Midbrain (tissue), 1 donor: ENCODE data around the gene CCDC149.
A peak's percentile ranks its signal among the peaks of the same experiment; 100 is the strongest.

Experiments used
- DNase-seq: peaks from one replicate; lab custom pipeline; 2025; lab: John Stamatoyannopoulos, UW

Gene CCDC149

GRCh38 chr4:24802648-24803047, 110.2 kb downstream of the CCDC149 start:
- DNase-seq: no peak

- DNase-seq: no peak
These were observed 111.5 kb downstream of the CCDC149 start for GRCh38 chr4:24801136-24801855.

GRCh38 chr4:24800325-24800895, 112.4 kb downstream of the CCDC149 start:
- DNase-seq: no peak

- no peak for DNase-seq
These were observed 113.1 kb downstream of the CCDC149 start for GRCh38 chr4:24799544-24800324.

- no peak for DNase-seq
These were observed 113.7 kb downstream of the CCDC149 start for GRCh38 chr4:24799196-24799543.

- DNase-seq: no peak
These were observed 114.7 kb downstream of the CCDC149 start for GRCh38 chr4:24798036-24798610.

- no peak for DNase-seq
These were observed 116.2 kb downstream of the CCDC149 start for GRCh38 chr4:24796620-24797019.

- no peak for DNase-seq
These were observed 117.0 kb downstream of the CCDC149 start for GRCh38 chr4:24795666-24796381.

GRCh38 chr4:24794916-24795665, 117.8 kb downstream of the CCDC149 start, which contains the start of gene SOD3:
SOD3 (plus strand) TSS chr4:24795573; CDS start chr4:24799522, 3,949 bp downstream.
- peak; percentile 43 for DNase-seq

- no peak for DNase-seq
These were observed 118.4 kb downstream of the CCDC149 start for GRCh38 chr4:24794480-24794879.

- DNase-seq: no peak
These were observed 118.8 kb downstream of the CCDC149 start for GRCh38 chr4:24794051-24794450.

GRCh38 chr4:24793219-24794005, 119.4 kb downstream of the CCDC149 start:
- no peak for DNase-seq

- DNase-seq: no peak
These were observed 120.3 kb downstream of the CCDC149 start for GRCh38 chr4:24792552-24792951.

- no peak for DNase-seq
These were observed 121.8 kb downstream of the CCDC149 start for GRCh38 chr4:24791043-24791442.

- no peak for DNase-seq
These were observed 129.3 kb downstream of the CCDC149 start for GRCh38 chr4:24783506-24783905.

- DNase-seq: no peak
These were observed 130.7 kb downstream of the CCDC149 start for GRCh38 chr4:24781999-24782745.

- no peak for DNase-seq
These were observed 131.8 kb downstream of the CCDC149 start for GRCh38 chr4:24780936-24781495.

GRCh38 chr4:24778464-24779225, 134.2 kb downstream of the CCDC149 start:
- DNase-seq: no peak
